ENCODE data around the gene LRRC74B. TPM values are rescaled to one million over a fixed set of nuclear protein-coding genes. Genes with fewer than 3 reads are reported as not detected.

LRRC74B gene
- total RNA-seq, 6 experiments from 2014 or later, result not detected

GRCh38 chr22:21078916-21079315 is 33.2 kb downstream of the LRRC74B start:
- intact Hi-C loops (cut with DNase I), result no loop called here
- no peak for ATAC-seq
- WGBS (ENCODE audit: insufficient coverage, low coverage, low lambda C conversion rate, missing lambda C conversion rate), result 73% methylated on average over 8 of the region's 11 CpGs

GRCh38 chr22:21079493-21079892 is 33.7 kb downstream of the LRRC74B start:
- Histone ChIP-seq H3K4me3 (no peak overlapping the region), H3K27ac (no peak overlapping the region), H3K4me1 (no peaks in the 10 kb centered on the region), H3K9me3 (no peaks in the 10 kb centered on the region), H3K27me3 (no peaks in the 10 kb centered on the region), H3K36me3 (no peaks in the 10 kb centered on the region)
- WGBS (ENCODE audit: insufficient coverage, low coverage, low lambda C conversion rate, missing lambda C conversion rate), result 86% methylated on average over 1 of the region's 5 CpGs
- DNase-seq (no peak), ATAC-seq (peak in 1 of 4 donors; percentile 13)
- intact Hi-C loops (cut with DNase I), result no loop called here
- no peak for TF ChIP-seq CTCF (IDR thresholded peaks at IDR 0.05)
- no peak for TF ChIP-seq POLR2A (IDR thresholded peaks at IDR 0.05)

More at GRCh38 chr22:21078916-21079315, 33.2 kb downstream of the LRRC74B start:
- H3K4me1 ChIP-seq, result no peaks in the 10 kb centered on the region
- H3K27me3 ChIP-seq, result no peaks in the 10 kb centered on the region
- H3K9me3 ChIP-seq, result no peaks in the 10 kb centered on the region
- no peak overlapping the region for H3K4me3 ChIP-seq
- no peak for TF ChIP-seq CTCF (IDR thresholded peaks at IDR 0.05)
- no peak for TF ChIP-seq POLR2A (IDR thresholded peaks at IDR 0.05)
- H3K27ac ChIP-seq, result no peak overlapping the region
- no peak for DNase-seq
- no peaks in the 10 kb centered on the region for H3K36me3 ChIP-seq

- no peaks in the 10 kb centered on the region for H3K4me1 ChIP-seq
- intact Hi-C loops (cut with DNase I), result no loop called here
- H3K27ac ChIP-seq, result no peak overlapping the region
- H3K9me3 ChIP-seq, result no peaks in the 10 kb centered on the region
- H3K27me3 ChIP-seq, result no peaks in the 10 kb centered on the region
- no peaks in the 10 kb centered on the region for H3K36me3 ChIP-seq
- no peak overlapping the region for H3K4me3 ChIP-seq
- no peak for ATAC-seq
- WGBS (ENCODE audit: insufficient coverage, low coverage, low lambda C conversion rate, missing lambda C conversion rate), result 75% methylated on average over 13 of the region's 31 CpGs
- TF ChIP-seq POLR2A (IDR thresholded peaks at IDR 0.05), result no peak
- no peak for TF ChIP-seq CTCF (IDR thresholded peaks at IDR 0.05)
- no peak for DNase-seq
These were observed 34.8 kb downstream of the LRRC74B start for GRCh38 chr22:21080435-21081137.

- 80% methylated on average over 5 of the region's 6 CpGs for WGBS (ENCODE audit: insufficient coverage, low coverage, low lambda C conversion rate, missing lambda C conversion rate)
These were observed 36.5 kb downstream of the LRRC74B start for GRCh38 chr22:21082248-21082647.

More at GRCh38 chr22:21082248-21082647, 36.5 kb downstream of the LRRC74B start:
- ATAC-seq (no peak), DNase-seq (no peak)
- Histone ChIP-seq H3K27ac (no peak overlapping the region), H3K27me3 (no peaks in the 10 kb centered on the region), H3K36me3 (no peaks in the 10 kb centered on the region), H3K4me3 (no peak overlapping the region), H3K9me3 (no peaks in the 10 kb centered on the region), H3K4me1 (no peaks in the 10 kb centered on the region)
- intact Hi-C loops (cut with DNase I), result no loop called here
- no peak for TF ChIP-seq POLR2A (IDR thresholded peaks at IDR 0.05)
- TF ChIP-seq CTCF (IDR thresholded peaks at IDR 0.05), result no peak
